H4 (cell line): Measurements from ENCODE around the gene RNF44. TPM values are rescaled to one million over a fixed set of nuclear protein-coding genes. Genes with fewer than 3 reads are reported as not detected.
"Not testable (repeated sequence)": the region's sequence is repeated elsewhere in the genome, so short reads cannot be mapped to it uniquely, and the experiment has no call there.

Experiments
- DNase-seq: peaks from one replicate; pipeline ENCODE4 v3.0.0-alpha.2; 2015; ENCODE audit warnings: low spot score
- total RNA-seq: library from RNA; depleted of rRNA; stranded (reverse); fragments of >200 nt; shearing (Covaris generic); gene quantifications from 2 replicates; pipeline ENCODE4 v1.2.3, GENCODE V29; 2014

Gene RNF44
- total RNA-seq, 1 experiment from 2014 or later, result 4.9 TPM

DNA sequence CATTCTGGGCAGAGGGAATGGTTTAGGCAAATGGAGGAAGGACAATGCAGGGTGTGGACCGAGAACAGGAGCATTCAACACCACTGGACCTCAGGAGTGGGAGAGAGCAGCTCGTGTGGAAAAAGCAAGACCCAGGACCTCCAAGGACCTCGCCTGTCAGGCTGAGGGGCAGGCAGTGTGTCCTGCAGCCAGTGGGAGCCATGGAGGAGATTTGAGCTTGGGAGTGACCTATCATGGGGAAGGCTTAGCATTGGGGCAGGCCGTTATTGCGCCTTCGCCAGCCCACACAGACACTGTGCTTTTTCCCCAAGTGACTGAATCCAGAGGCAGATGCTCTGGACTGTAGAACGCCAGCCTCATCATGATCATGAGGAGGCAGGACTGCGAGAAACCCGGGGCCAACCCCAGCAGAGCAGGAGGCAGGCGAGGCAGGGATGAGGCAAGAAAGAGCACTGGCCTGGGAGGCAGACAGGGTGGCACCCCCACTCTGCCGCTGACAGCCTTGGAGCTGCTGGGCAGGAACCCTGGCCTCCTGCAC is 15.2 kb upstream of the RNF44 start:
- no peak for DNase-seq

DNA sequence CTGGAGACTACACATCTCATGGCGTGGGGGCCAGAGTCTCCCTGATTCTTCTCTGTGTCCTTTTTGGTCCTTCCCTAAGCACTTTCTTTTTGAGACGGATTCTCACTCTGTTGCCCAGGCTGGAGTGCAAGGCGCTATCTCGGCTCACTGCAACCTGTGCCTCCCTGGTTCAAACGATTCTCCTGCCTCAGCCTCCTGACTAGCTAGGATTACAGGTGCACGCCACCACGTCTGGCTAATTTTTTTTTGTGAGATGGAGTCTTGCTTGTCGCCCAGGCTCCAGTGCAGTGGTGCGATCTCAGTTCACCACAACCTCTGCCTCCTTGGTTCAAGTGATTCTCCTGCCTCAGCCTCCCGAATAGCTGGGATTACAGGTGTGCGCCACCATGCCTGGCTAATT is 13.7 kb upstream of the RNF44 start:
- DNase-seq, result not testable (repeated sequence)

DNA sequence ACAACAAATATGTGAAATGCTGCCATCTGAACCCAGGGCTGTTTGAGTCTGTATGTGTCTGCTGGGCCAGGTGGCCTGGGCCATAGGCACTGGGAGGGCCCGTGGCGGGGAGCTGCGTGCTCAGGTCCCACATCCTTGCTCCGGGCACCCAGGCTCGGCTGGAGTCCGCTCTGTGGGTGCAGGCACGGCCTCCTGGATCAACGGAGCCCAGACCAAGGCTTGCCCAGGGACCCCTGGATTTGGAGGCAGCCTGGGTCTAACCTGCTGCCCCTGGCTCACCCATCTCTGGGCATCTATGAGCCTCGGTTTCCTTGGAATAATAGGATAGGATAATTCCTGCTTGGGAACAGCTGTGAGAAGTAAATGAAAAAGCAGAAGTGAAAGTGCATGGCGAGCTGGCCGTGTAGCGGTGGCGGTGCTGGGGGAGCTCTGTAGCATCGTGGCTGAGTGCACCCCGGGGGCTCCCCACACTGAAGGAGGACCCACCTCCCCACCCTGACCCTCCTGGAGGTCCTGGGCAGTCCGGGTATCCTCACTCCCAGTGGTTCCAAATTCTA is 13.2 kb upstream of the RNF44 start:
- no peak for DNase-seq

DNA sequence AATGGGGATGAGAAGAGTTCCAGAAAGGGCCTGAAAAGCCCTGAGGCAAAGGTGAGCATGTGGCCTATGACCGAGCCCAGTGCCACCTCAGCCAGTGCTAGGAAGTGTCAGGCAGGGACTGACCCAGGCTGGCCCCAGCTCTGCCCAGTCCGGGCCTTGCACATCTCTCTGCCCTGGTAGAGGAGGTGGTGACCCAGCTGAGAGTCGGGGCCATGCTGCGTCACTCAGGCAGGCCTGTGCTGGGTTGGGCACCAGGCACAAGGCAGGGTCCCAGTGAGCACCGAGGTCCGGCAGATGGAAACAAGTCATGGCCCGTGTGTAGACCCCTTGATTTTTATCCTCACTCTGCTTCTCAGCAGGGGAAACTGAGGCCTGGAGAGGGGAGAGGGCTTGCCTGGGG is 12.7 kb upstream of the RNF44 start:
- DNase-seq, result no peak

DNA sequence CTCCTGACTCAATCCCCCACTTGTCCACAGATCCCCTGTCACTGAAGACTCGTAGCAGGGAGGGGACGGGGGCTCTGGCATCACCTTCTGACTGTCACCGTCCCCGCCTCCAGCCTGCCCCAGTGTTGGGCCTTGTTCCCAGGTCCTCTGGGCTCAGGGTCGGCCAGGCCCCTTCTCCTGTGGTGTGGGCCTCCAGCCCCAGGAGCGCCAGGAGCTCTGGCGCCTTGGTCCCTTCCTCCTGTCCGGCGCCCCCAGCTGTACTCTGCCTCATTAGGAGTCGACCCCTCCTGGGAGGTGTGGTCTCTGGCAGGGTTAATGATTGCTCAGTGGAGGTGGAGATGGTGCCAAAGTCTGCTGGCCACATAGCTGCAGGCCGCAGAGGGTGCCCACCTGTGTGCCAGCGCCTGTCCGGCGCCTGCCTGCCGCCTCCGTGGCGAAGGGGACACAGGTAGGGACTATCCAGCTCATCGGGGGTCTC is 11.8 kb upstream of the RNF44 start, which contains the start of gene CDHR2:
Gene CDHR2 (plus strand): TSS at position 376 of the 478 bp plus-strand sequence. CDS start 16,011 bp downstream, outside the sequence.
- no peak for DNase-seq

DNA sequence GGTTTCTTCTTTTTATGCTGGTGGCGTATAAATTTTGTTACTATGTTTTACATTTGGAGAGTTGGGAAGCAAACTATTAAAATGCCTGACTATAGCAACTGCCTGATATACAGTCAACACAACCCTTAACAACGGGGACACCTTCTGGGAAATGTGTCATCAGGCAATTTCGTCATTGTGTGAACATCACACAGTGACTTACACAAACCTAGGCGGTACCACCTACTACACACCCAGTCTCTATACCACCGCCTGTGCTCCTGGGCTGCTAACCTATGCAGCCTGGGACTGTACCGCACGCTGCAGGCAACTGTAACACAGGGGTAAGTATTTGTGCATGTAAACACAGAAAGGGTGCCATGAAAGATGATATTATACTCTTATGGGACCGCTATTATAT is 10.6 kb upstream of the RNF44 start:
- no peak for DNase-seq

DNA sequence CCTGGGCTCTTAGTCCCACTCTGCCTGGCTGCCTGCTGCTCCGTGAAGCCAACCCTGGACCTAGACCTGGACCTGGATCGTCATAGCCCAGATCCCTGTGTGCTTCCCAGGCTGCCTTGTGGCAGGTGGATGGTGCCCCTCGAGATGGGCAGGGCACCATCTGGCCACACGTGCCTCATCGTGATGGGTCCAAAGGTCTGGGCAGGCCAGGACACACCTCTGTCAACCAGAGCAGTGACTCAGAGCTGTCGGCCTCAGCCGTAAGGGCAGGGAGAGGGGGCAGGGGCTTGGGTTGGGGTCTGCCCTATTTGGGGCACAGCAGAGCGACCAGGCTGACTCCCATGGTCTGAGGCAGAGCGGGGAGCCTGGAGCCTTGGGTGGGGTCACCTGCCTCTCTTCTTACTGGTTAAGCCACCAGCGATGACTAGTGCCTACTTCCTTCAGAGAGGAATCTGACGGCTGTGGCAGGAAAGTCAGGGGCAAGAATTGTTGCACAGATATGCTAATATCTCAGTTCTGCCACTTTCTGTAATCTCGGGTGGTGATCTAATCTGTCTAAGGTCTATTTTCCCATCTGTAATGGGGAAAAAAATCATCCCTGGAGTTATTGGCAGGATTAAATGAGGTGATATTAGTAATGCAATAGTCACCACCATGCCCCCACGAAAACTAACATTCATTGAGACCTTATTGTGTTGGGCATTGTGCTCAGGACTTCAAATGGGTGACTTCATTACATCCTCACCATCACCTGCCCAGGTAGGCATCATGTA is 8.7 kb upstream of the RNF44 start:
- no peak for DNase-seq

DNA sequence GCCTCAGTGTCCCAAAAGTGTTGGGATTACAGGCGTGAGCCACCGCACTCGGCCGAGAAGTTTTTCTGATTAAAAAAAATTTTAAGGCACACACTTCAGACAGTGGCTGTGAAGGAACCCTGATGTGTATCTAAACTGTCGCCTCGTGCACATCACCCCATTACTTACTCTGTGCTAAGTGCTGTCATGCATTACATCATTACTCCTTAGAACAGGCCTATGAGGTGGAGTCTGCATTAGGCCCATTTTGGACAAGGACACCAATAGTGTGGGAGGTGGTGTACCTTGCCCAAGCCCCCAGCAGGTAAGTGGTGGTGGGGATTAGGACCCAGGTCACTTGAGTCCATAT is 8.2 kb upstream of the RNF44 start:
- no peak for DNase-seq

DNA sequence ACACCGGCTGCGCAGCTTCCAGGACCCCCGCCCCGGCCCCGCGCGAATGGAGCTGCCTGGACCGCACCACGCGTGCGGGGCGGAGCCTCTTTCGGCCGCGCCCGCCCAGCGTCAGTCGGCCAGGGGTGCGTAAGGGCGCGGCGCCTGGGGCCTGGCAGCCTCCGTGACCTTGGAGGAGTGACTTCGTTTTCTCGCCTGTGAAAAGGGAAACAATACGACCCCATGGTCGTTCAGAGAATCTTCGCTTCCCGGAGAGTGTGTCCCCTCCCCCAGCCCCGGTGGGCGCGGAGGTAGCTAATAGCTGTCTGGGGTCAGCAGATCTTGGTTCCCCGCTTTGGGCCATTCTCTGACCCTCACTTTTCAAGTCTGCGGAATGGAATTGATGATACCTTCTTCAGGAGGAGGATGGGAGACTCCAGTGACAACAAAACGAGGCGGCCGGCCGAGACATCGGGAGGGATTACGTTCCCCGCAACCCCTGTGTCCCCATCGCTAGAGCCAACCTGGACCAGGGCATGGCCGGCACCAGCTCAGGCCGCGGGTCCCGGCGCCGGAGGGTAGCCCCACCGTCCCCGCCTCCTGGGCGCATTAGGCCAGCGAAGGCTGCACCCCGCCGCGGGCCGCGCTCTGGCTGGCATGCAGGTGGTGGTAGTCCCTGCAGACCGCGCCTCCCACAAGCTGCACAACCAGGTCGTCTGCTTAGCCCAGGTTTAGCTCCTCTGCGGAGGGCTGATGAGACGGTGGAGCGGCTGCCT is 6.4 kb upstream of the RNF44 start:
- no peak for DNase-seq

DNA sequence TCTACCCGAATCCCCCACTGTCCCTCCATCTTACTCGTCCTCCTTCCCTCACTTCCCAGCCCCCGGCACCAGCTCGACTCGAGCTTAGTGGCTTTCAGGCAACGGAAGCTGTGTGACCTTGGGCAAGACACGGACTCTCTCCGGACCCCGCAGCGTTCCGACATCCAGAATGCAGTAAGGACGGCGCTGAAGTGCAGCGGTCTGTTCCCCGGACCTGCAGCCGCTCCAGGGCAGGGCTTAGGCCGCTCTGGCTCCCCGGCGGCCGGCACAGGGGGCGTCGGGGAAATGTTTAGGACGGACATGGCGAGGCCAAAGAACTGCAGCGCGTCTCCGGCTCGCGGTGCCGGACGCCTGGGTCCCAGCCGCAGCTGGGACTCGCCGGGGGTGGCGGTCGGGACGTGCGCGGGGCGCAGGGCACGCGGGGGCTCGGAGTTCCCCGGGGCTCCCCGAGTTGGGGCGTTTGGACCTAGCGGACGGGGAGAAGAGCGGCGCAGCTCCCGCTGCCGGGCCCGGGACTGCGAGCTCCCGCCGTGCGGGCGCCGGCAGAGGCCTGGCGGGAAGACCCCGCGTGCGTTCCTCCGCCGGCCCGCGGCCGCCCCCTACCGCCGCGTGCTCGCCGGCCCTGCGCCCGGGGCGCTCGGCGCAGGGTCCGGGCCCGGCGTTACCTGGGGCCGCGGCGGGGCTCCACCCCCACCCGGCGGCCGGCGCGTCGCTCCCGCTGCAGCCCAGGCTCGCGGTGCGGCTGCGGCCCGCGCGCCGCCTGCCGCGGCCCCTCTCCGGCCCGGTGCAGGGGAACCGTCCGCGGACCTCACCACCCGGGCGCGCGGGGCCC is 5.6 kb upstream of the RNF44 start:
- no peak for DNase-seq

DNA sequence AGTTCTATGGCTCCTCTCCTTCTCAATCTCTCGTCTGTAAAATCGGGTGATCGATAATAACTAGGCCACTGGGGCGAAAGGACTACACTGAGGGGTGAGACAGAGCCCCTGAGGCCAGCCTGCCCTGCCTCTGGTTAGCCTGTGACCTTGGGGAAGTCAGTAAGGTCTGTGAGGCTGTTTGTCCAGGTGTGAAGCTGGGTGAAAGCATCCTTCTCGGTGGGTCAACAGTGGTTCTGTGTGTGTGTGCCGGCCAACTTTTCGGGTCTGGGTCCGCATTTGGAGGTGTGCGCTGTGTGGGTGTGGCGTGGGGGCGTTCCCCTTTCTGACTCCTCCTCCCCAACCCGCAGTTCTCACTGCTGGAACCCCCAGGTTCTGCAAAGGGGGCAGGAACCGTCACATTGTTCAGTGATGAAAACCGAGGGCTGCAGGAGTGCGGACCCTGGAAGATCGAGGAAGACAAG is 5.0 kb upstream of the RNF44 start:
- DNase-seq, result no peak

DNA sequence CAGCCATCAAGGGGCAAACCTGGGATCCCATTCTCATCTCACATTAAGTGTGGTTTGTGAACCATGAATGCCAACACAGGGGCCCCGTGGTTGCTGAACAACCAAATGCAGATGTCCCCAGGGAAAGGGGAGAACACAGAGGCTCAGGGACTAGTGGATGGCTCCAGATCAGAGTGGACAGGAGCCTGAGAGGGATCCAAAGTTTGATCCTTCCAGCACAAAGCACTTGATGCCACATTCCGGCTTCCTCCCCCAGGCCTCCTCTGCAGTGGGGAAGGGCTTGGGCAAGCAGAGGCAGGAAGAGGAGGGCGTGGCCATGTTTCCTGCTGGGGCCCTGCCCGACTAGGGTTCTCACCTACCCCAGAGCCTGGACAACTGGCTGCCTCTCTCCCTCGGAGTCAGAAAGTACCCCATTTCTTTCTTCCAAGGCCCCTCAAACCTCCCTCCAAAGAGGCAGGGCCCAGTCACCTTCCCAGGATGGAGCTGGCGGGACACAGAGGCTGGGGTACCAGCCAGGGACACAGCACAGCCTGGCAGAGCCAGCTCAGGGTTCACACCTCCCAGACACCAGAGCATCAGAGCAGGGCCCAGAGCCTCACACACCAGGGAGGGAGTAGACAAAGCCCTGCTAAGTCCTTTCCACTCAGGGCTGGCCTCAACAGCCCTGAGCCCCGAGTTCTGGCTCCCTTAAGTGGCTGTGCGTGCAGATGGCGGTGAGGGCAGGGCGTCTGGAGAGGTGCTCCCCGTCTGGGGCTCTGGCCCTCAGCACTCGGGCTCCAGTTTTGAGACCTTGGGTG is 4.3 kb upstream of the RNF44 start:
- peak; percentile 72 for DNase-seq

DNA sequence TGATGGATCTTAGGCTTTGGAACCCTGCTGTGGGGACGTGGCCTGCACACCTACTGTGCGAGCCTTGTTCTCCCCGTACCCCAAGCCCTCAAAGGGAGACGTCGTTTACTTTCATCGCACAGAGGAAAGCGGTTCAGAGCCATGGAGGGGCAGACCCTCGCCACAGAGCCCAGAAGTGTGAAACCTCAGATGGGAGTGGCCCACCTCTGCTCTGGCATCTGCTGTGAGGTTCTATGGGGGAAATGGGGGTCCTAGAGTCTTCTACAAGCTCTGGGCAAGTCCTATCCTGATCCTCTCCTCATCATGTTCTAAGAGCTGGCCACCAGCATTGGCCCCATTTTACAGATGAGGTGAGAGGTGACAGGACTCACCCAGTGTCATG is 3.7 kb upstream of the RNF44 start:
- DNase-seq, result no peak

DNA sequence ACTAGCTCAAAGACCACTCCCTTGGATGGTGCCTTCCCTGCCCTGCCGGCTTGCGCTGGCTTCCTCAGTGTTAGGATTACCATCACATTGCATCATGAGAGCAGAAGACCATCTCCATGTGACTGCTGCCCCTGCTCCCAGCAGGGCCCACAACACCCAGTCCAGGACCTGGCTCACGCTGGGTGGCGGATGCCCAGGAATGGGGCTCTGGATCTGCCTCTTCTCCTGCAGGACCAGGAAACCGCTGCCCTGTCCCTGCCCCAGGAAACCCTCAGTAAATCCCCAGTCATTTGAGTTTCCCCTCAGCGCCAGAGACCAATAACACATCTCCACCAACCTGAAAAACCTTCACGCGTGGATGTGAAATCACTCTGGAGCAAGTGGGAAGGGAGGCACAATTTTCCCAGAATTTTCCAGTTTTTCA is 3.3 kb upstream of the RNF44 start:
- no peak for DNase-seq

DNA sequence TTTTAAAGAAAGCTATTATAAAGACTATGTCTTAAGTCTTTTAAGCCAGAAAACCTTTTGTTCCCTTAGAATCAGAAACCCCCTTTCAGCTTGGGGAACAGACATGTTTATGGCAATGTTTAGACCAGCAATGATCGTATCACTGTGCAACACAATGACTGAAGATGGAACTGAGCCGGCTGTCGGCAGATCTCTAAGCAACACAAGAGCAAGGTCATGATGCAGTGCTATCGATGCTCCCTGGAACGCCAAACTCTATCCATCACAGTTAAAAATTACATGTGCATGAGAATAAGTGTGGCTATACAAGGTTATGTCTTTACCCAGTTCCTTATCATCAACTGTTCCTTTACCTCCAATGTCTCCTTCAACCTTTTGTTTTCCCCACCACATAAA is 1.8 kb upstream of the RNF44 start:
- no peak for DNase-seq

DNA sequence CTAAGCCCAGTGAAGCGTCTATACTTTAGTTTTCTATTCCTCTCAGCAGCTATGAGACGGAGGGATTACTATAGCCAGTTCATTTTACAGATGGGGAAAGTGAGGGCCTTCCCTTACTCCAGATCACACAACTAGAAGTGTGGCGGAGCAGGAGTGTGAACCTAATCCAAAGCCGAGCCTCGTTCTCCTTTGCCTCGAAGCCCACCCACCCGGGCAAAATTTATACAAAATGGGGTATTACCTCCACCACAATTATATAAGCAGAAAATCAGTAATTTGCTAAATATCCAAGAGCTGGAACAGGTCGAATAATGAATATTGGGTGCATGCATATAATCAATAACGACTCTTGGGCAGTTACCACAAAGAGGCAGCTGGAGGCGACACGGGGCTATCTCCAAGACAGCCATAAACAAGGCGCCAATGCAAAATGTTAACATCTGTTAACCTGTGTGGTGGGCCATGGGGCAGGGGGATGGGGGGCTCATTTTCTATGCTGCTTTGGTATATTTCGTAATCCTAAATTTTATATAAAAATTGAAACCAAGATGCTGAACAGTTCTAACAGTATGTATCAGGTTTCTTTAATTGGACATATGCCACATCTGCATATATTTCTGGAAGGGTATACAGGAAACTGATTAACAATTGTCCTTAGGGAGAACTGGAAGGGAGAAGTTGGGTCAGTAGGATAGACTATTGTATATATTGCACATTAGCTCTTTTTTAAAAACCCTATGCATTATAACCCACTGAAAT is 1.2 kb upstream of the RNF44 start:
- no peak for DNase-seq

DNA sequence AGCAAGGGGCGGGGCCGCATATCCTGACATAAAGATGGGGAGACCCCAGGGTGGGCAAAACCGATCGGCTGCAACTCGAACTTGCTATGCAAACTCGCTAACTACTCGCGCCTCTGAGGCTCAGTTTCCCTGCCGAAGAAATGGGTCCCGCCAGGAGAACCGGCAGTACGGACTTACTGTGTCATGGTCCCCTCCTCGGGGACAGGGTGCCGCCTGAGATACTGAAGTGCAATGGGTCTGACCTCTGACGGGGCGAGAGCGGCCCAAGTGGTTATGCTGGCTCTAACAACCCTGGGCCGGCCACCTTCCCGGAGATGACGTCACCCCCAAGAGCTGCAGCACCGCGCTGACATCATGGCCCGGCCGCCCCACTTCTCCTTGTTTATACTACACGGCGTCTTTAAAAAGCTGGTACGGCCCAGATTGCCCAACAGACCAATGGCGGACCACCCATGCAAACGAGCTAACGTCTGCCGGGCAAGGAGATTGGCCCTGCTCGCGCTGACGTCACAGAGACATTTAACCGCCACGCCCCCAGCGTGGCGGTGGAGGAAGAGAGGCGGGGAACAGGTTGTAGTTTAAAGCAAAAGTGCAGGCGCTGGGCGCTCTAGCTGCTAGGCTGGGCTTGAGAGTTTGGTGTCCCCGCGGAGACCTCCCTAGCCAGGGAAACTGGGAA is 490 bp upstream of the RNF44 start:
- peak; percentile 100 for DNase-seq

DNA sequence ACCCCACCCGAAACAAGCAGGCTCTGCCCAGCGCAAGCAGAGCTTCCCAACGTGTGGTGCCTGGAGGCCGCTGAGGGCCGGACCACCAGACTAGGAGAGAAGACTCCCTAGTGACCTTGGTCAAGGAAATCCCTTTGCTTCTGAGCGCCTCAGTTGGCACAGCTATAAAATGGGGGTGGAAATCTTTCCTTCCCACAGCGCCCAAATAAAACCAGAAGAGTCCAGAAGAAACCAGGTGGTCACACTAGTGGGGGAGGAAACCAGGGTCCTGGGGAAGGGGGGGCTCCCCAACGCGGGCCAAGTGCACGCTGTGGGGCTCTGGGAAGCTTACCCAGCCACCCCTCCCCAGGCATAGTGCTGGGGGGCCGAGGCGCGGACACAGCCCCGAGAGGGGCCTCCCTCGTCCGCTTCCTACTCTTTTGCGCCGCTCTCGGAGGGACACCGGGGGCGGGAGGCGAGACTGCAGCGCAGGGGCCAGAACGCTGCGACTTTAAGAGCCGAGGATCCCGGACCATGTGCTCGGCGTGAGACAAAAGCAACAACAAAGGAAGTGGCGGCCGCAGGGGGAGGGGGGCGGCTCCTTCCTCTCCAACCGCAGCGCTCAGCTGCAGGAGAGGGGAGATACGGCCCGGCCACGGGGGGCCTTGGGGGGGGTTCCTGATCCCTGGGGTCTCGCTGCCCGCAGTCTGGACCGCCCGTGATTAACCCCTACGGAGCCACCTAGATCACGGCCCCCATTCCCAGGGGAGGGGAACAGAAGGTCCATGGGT is 885 bp downstream of the RNF44 start:
- peak; percentile 83 for DNase-seq
